Measurements from ENCODE around the gene HSPA4L.

Gene HSPA4L

GRCh38 chr4:127856813-127857447 is 74.8 kb downstream of the HSPA4L start:
- TF ChIP-seq REST (IDR thresholded peaks at IDR 0.05; ENCODE audit: insufficient read depth in 1 of 2, low read depth in 2 of 2, low read length in 2 of 2): 0 out of 4 replicates have a peak, but pooled peaks of 1 of the 2 experiments have one; percentile 24
- TF ChIP-seq POLR2AphosphoS5 (IDR thresholded peaks at IDR 0.05; ENCODE audit: low read depth, low read length): no peak

GRCh38 chr4:127857641-127858040 is 75.5 kb downstream of the HSPA4L start:
- TF ChIP-seq TAF1 (IDR thresholded peaks at IDR 0.05; ENCODE audit: borderline replicate concordance, insufficient read depth, low read length) (no peak), SIN3A (IDR thresholded peaks at IDR 0.05; ENCODE audit: borderline replicate concordance, insufficient read depth, low read length) (no peak), FOXP2 (optimal IDR thresholded peaks at IDR 0.05; ENCODE audit: borderline replicate concordance, extremely low read depth, extremely low read length, insufficient read depth) (no peak), POLR2AphosphoS5 (IDR thresholded peaks at IDR 0.05; ENCODE audit: low read depth, low read length) (no peak), REST (IDR thresholded peaks at IDR 0.05; ENCODE audit: insufficient read depth in 1 of 2, low read depth in 2 of 2, low read length in 2 of 2) (no peak)

GRCh38 chr4:127868196-127868595 is 86.1 kb downstream of the HSPA4L start:
- TF ChIP-seq REST (IDR thresholded peaks at IDR 0.05; ENCODE audit: insufficient read depth in 1 of 2, low read depth in 2 of 2, low read length in 2 of 2) (no peak), SIN3A (IDR thresholded peaks at IDR 0.05; ENCODE audit: borderline replicate concordance, insufficient read depth, low read length) (no peak), FOXP2 (optimal IDR thresholded peaks at IDR 0.05; ENCODE audit: borderline replicate concordance, extremely low read depth, extremely low read length, insufficient read depth) (no peak), POLR2AphosphoS5 (IDR thresholded peaks at IDR 0.05; ENCODE audit: low read depth, low read length) (no peak), TAF1 (IDR thresholded peaks at IDR 0.05; ENCODE audit: borderline replicate concordance, insufficient read depth, low read length) (no peak)

- TF ChIP-seq TAF1 (IDR thresholded peaks at IDR 0.05; ENCODE audit: borderline replicate concordance, insufficient read depth, low read length) (no peak), REST (IDR thresholded peaks at IDR 0.05; ENCODE audit: insufficient read depth in 1 of 2, low read depth in 2 of 2, low read length in 2 of 2) (no peak), FOXP2 (optimal IDR thresholded peaks at IDR 0.05; ENCODE audit: borderline replicate concordance, extremely low read depth, extremely low read length, insufficient read depth) (no peak), POLR2AphosphoS5 (IDR thresholded peaks at IDR 0.05; ENCODE audit: low read depth, low read length) (no peak), SIN3A (IDR thresholded peaks at IDR 0.05; ENCODE audit: borderline replicate concordance, insufficient read depth, low read length) (no peak)
Observed at GRCh38 chr4:127870281-127870680, 88.2 kb downstream of the HSPA4L start.

GRCh38 chr4:127870688-127871087 is 88.6 kb downstream of the HSPA4L start:
- TF ChIP-seq REST (IDR thresholded peaks at IDR 0.05; ENCODE audit: insufficient read depth in 1 of 2, low read depth in 2 of 2, low read length in 2 of 2): 0 out of 4 replicates have a peak, but pooled peaks of 1 of the 2 experiments have one; percentile 22
- TF ChIP-seq SIN3A (IDR thresholded peaks at IDR 0.05; ENCODE audit: borderline replicate concordance, insufficient read depth, low read length): no peak
